ENCODE results near the gene FTH1. TPM values are rescaled to one million over a fixed set of nuclear protein-coding genes. Genes with fewer than 3 reads are reported as not detected.

FTH1 gene
- total and polyA plus RNA-seq, 2 of the 8 experiments (the other 6 are each of a cell fraction or from before 2014, with no cell fraction given): 1,153 to 1,461 TPM

DNA sequence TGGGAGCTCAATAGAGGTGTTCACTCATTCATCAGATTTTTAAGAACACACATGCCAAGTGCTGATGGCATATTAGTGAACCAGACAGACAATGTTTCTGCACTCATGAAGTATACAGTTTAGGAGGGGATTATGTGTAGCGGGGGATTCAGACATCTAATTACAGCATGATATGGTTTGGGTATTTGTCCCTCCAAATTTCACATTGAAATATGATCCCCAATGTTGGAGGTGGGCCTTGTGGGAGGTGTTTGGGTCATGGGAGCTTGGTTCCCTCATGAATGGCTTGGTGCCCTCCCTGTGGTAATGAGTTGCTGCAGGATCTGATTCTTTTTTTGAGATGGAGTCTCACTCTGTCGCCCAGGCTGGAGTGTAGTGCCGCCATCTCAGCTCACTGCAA, 41.2 kb downstream of the FTH1 start:
- Histone ChIP-seq H3K79me1 (ENCODE audit: low read depth, low read length) (no peaks in the 10 kb centered on the region), H3K4me2 (ENCODE audit: insufficient read depth in 1 of 2, low read depth in 2 of 2, low read length in 2 of 2) (no peak overlapping the region), H3K23ac (ENCODE audit: insufficient read length) (no peak overlapping the region), H3K56ac (replicated peaks; ENCODE audit: insufficient read length, low read depth, low read length) (no peak overlapping the region), H4K20me1 (replicated peaks in 1 of 2; ENCODE audit: control insufficient read depth in 1 of 2, insufficient read depth in 2 of 2, low read length in 2 of 2) (no peaks in the 10 kb centered on the region), H3K4me3 (ENCODE audit: extremely low read depth in 1 of 4, insufficient read depth in 2 of 4, low read depth in 3 of 4, low read length in 4 of 4) (no peak overlapping the region), H3K9ac (replicated peaks in 1 of 4; ENCODE audit: extremely low read depth in 1 of 4, low read depth in 3 of 4, low read length in 3 of 4) (no peak overlapping the region), H3K79me2 (ENCODE audit: control insufficient read depth in 1 of 2, insufficient read depth in 2 of 2, low read length in 2 of 2) (no peaks in the 10 kb centered on the region), H2AFZ (ENCODE audit: low read length) (no peak overlapping the region), H4K8ac (ENCODE audit: extremely low read depth, insufficient read depth, low read length) (no peak overlapping the region), H3K18ac (ENCODE audit: extremely low read depth, low read length) (no peak overlapping the region), H3K14ac (ENCODE audit: insufficient read length) (no peak overlapping the region), H2AK5ac (ENCODE audit: low read depth, low read length) (no peak overlapping the region), H3K27ac (ENCODE audit: low read depth, low read length) (no peak overlapping the region), H2BK12ac (ENCODE audit: low read depth, low read length) (no peak overlapping the region), H4K91ac (replicated peaks; ENCODE audit: insufficient read length, low read length) (no peak overlapping the region), H2BK20ac (ENCODE audit: low read length) (no peak overlapping the region), H3K4ac (replicated peaks; ENCODE audit: insufficient read length, low read depth, low read length) (no peak overlapping the region), H3K27me3 (replicated peaks in 1 of 4; ENCODE audit: control insufficient read depth in 3 of 4, extremely low read depth in 1 of 4, insufficient read depth in 3 of 4, low read length in 3 of 4) (no peaks in the 10 kb centered on the region), H3K4me1 (replicated peaks in 1 of 4; ENCODE audit: control insufficient read depth in 3 of 4, insufficient read depth in 4 of 4, low read length in 3 of 4) (peaks cover 6 to 18% (median 16%) of the 10 kb centered on the region in 4 experiments), H3K36me3 (ENCODE audit: control insufficient read depth in 2 of 4, insufficient read depth in 4 of 4, low read length in 3 of 4) (no peaks in the 10 kb centered on the region), H2BK15ac (ENCODE audit: low read length) (no peak overlapping the region), H2BK120ac (replicated peaks; ENCODE audit: low read depth, low read length) (no peak overlapping the region), H2BK5ac (ENCODE audit: low read depth, low read length) (no peak overlapping the region), H4K5ac (ENCODE audit: insufficient read length, low read depth, low read length) (no peak overlapping the region), H3K9me3 (ENCODE audit: insufficient read depth in 2 of 2, low read depth in 1 of 2, low read length in 1 of 2) (no peaks in the 10 kb centered on the region), H3K23me2 (ENCODE audit: low read depth, low read length) (no peaks in the 10 kb centered on the region; the same call in 1 of the 2 replicates)
- FAIRE-seq (no peak), DNase-seq (ENCODE audit: low read depth in 1 of 2, low spot score in 2 of 2) (peak in 1 of 2 experiments; percentile 34)
- TF ChIP-seq NRF1 (IDR thresholded peaks at IDR 0.05; ENCODE audit: low read depth, low read length) (no peak), POLR2AphosphoS5 (IDR thresholded peaks at IDR 0.05; ENCODE audit: low read depth, low read length) (no peak), RAD21 (IDR thresholded peaks at IDR 0.05 in 1 of 2, conservative IDR thresholded peaks at IDR 0.05 in 1 of 2; ENCODE audit: low read depth in 2 of 2, low read length in 2 of 2) (no peak), CHD1 (IDR thresholded peaks at IDR 0.05; ENCODE audit: low read depth, low read length) (no peak), RNF2 (IDR thresholded peaks at IDR 0.05; ENCODE audit: borderline replicate concordance, low read depth, low read length, missing control alignments, poor library complexity, severe bottlenecking) (no peak), TAF1 (IDR thresholded peaks at IDR 0.05; ENCODE audit: low read depth, low read length) (no peak), JUN (IDR thresholded peaks at IDR 0.05; ENCODE audit: low read depth, low read length) (no peak)
- TF ChIP-seq, protein P1, sequence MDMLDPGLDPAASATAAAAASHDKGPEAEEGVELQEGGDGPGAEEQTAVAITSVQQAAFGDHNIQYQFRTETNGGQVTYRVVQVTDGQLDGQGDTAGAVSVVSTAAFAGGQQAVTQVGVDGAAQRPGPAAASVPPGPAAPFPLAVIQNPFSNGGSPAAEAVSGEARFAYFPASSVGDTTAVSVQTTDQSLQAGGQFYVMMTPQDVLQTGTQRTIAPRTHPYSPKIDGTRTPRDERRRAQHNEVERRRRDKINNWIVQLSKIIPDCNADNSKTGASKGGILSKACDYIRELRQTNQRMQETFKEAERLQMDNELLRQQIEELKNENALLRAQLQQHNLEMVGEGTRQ (IDR thresholded peaks at IDR 0.05; ENCODE audit: low read length): no peak
- TF ChIP-seq, protein P2, sequence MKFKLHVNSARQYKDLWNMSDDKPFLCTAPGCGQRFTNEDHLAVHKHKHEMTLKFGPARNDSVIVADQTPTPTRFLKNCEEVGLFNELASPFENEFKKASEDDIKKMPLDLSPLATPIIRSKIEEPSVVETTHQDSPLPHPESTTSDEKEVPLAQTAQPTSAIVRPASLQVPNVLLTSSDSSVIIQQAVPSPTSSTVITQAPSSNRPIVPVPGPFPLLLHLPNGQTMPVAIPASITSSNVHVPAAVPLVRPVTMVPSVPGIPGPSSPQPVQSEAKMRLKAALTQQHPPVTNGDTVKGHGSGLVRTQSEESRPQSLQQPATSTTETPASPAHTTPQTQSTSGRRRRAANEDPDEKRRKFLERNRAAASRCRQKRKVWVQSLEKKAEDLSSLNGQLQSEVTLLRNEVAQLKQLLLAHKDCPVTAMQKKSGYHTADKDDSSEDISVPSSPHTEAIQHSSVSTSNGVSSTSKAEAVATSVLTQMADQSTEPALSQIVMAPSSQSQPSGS (IDR thresholded peaks at IDR 0.05; ENCODE audit: low read length): no peak
- 92% methylated on average over 3 of the region's 3 CpGs; no CpG with 5 or more reads in 1 of the 2 experiments for WGBS, 2 experiments (ENCODE audit: extremely low coverage in 1 of 2, insufficient coverage in 1 of 2, insufficient read length in 1 of 2, insufficient replicate concordance in 2 of 2, low coverage in 1 of 2, low lambda C conversion rate in 2 of 2, missing lambda C conversion rate in 1 of 2)
- ChIA-PET CTCF (ENCODE audit: partially characterized antibody) (interaction anchor here (0.8 to 9.2 kb wide), 5 partner anchors 21 to 182 kb away, joined by 3 to 225 read pairs (median 4); no protein-coding TSS in a partner anchor), POLR2A (ENCODE audit: partially characterized antibody) (interaction anchor here (0.6 to 3.7 kb wide), 3 partner anchors 13 to 254 kb away, joined by 3 to 13 read pairs (median 3); partner anchors contain the start of gene BEST1)

Data from H1 (cell line).